Mesenchymal stem cell (in vitro differentiated cells and primary cell): ENCODE data around the gene KRTAP10-8.
A peak's percentile ranks its signal among the peaks of the same experiment; 100 is the strongest.
"Not testable (repeated sequence)": the region's sequence is repeated elsewhere in the genome, so short reads cannot be mapped to it uniquely, and the experiment has no call there.

ENCODE experiments used
- DNase-seq: peaks from one replicate; pipeline ENCODE4 v3.0.0-alpha.2; 2013
- H2AFZ ChIP-seq: one replicate; pipeline ENCODE4 v1.6.1; 2013; ENCODE audit warnings: low read depth, mild to moderate bottlenecking, control low read depth, inconsistent platforms, low read length, moderate library complexity
- H2AK5ac ChIP-seq: 2 replicates; pipeline ENCODE4 v1.6.1; 2013; ENCODE audit warnings: low read length, moderate library complexity, mild to moderate bottlenecking, inconsistent platforms; ENCODE audit not compliant: severe bottlenecking
- H2BK120ac ChIP-seq: one replicate; pipeline ENCODE4 v1.6.1; 2013; ENCODE audit warnings: low read depth, mild to moderate bottlenecking, inconsistent platforms, low read length, moderate library complexity
- H2BK12ac ChIP-seq, 2 experiments: one replicate each; pipeline ENCODE4 v1.6.1; 2013; ENCODE audit warnings: inconsistent platforms in 2 of 2, low read length in 2 of 2, mild to moderate bottlenecking in 2 of 2, moderate library complexity in 2 of 2, control low read depth in 1 of 2
- H2BK15ac ChIP-seq: one replicate; pipeline ENCODE4 v1.6.1; 2013; ENCODE audit warnings: mild to moderate bottlenecking, low read depth, inconsistent platforms; ENCODE audit not compliant: poor library complexity, severe bottlenecking
- H2BK5ac ChIP-seq: 2 replicates; pipeline ENCODE4 v1.6.1; 2013; ENCODE audit warnings: low read depth, mild to moderate bottlenecking, low read length, control low read depth, inconsistent platforms; ENCODE audit not compliant: poor library complexity, severe bottlenecking
- H3K14ac ChIP-seq, 2 experiments: one replicate each; pipeline ENCODE4 v1.6.1; 2013; ENCODE audit warnings: inconsistent platforms in 2 of 2, low read length in 2 of 2, control low read depth in 1 of 2, mild to moderate bottlenecking in 1 of 2, moderate library complexity in 1 of 2
- H3K18ac ChIP-seq, 2 experiments: one replicate each; pipeline ENCODE4 v1.6.1; 2013; ENCODE audit warnings: inconsistent platforms in 2 of 2, low read length in 2 of 2, control low read depth in 1 of 2, low read depth in 1 of 2, mild to moderate bottlenecking in 1 of 2
- H3K23ac ChIP-seq, 2 experiments: one replicate each; pipeline ENCODE4 v1.6.1; 2013; ENCODE audit warnings: inconsistent platforms in 2 of 2, low read length in 2 of 2, mild to moderate bottlenecking in 2 of 2, moderate library complexity in 2 of 2, control low read depth in 1 of 2
- H3K27ac ChIP-seq: 2 replicates; pipeline ENCODE4 v1.5.1; 2013; ENCODE audit warnings: mild to moderate bottlenecking, moderate library complexity, low read length, control low read depth, inconsistent platforms; ENCODE audit not compliant: poor library complexity, severe bottlenecking
- H3K27me3 ChIP-seq, 2 experiments: 2 replicates each; pipeline versions ENCODE4 v1.6.1 to v1.7.0; 2013; ENCODE audit warnings: low read length in 2 of 2, mild to moderate bottlenecking in 2 of 2, moderate library complexity in 2 of 2, control low read depth in 1 of 2, inconsistent platforms in 1 of 2; ENCODE audit not compliant: control insufficient read depth in 1 of 2, insufficient read depth in 1 of 2
- H3K36me3 ChIP-seq, 2 experiments: 2 replicates each; pipeline versions ENCODE4 v1.6.1 to v1.7.0; 2013; ENCODE audit warnings: low read length in 2 of 2, control low read depth in 1 of 2, inconsistent platforms in 1 of 2, low read depth in 1 of 2, mild to moderate bottlenecking in 1 of 2; ENCODE audit not compliant: insufficient read depth in 2 of 2, control insufficient read depth in 1 of 2
- H3K4ac ChIP-seq, 2 experiments: one replicate each; pipeline ENCODE4 v1.6.1; 2013; ENCODE audit warnings: inconsistent platforms in 2 of 2, low read length in 2 of 2, mild to moderate bottlenecking in 2 of 2, moderate library complexity in 2 of 2, control low read depth in 1 of 2, low read depth in 1 of 2
- H3K4me1 ChIP-seq: 2 replicates; pipeline ENCODE4 v1.6.1; 2013; ENCODE audit warnings: low read depth, low read length, control low read depth; ENCODE audit not compliant: control insufficient read depth, insufficient read depth
- H3K4me2 ChIP-seq: 2 replicates; pipeline ENCODE4 v1.6.1; 2013; ENCODE audit warnings: low read length, mild to moderate bottlenecking, inconsistent platforms; ENCODE audit not compliant: poor library complexity, severe bottlenecking
- H3K4me3 ChIP-seq, 2 experiments: 2 replicates each; pipeline versions ENCODE4 v1.5.1 to v1.7.0; 2013; ENCODE audit warnings: low read length in 2 of 2, mild to moderate bottlenecking in 2 of 2, control low read depth in 1 of 2, low read depth in 1 of 2; ENCODE audit not compliant: insufficient read depth in 1 of 2
- H3K79me1 ChIP-seq: replicated peaks from 2 replicates; pipeline ENCODE4 v1.6.1; 2013; ENCODE audit warnings: mild to moderate bottlenecking, control low read depth, low read length, inconsistent platforms; ENCODE audit not compliant: poor library complexity, severe bottlenecking
- H3K9ac ChIP-seq: 2 replicates; pipeline ENCODE4 v1.7.0; 2013; ENCODE audit warnings: mild to moderate bottlenecking, low read length, moderate library complexity
- H3K9me3 ChIP-seq: 2 replicates; pipeline ENCODE4 v1.7.0; 2013; ENCODE audit warnings: mild to moderate bottlenecking, low read length; ENCODE audit not compliant: control insufficient read depth
- H4K8ac ChIP-seq: one replicate; pipeline ENCODE4 v1.6.1; 2013; ENCODE audit warnings: inconsistent platforms, mild to moderate bottlenecking, low read length, moderate library complexity
- H4K91ac ChIP-seq: one replicate; pipeline ENCODE4 v1.6.1; 2013; ENCODE audit warnings: mild to moderate bottlenecking, low read length, inconsistent platforms
- WGBS: methylation state at CpG from one replicate; pipeline ENCODE4 v1.1.7; 2013; ENCODE audit warnings: mixed read lengths; 5-methylcytosine and 5-hydroxymethylcytosine counted together

Gene KRTAP10-8

GRCh38 chr21:44589094-44589493, 22.8 kb upstream of the KRTAP10-8 start:
- DNase-seq: no peak
- H2AFZ ChIP-seq: no peak overlapping the region
- no peaks in the 10 kb centered on the region for H3K4me1 ChIP-seq
- no peak overlapping the region for H2AK5ac ChIP-seq
- no peak overlapping the region for H2BK5ac ChIP-seq
- H4K8ac ChIP-seq: no peak overlapping the region
- no peak overlapping the region for H3K14ac ChIP-seq
- H3K27me3 ChIP-seq: peaks cover 28 to 33% of the 10 kb centered on the region in 2 experiments
- H3K4me2 ChIP-seq: no peak overlapping the region
- no peak overlapping the region for H2BK12ac ChIP-seq
- H3K9ac ChIP-seq: no peak overlapping the region
- no peak overlapping the region for H3K18ac ChIP-seq
- H4K91ac ChIP-seq: no peak overlapping the region
- WGBS: 79% methylated on average over 2 of the region's 2 CpGs
- H3K9me3 ChIP-seq: peaks cover 3% of the 10 kb centered on the region
- no peak overlapping the region for H3K27ac ChIP-seq
- H2BK120ac ChIP-seq: no peak overlapping the region
- H3K4ac ChIP-seq: no peak overlapping the region
- H3K79me1 ChIP-seq: no peaks in the 10 kb centered on the region
- H3K23ac ChIP-seq: no peak overlapping the region
- H2BK15ac ChIP-seq: no peak overlapping the region
- H3K36me3 ChIP-seq: no peaks in the 10 kb centered on the region
- H3K4me3 ChIP-seq: no peak overlapping the region

DNA sequence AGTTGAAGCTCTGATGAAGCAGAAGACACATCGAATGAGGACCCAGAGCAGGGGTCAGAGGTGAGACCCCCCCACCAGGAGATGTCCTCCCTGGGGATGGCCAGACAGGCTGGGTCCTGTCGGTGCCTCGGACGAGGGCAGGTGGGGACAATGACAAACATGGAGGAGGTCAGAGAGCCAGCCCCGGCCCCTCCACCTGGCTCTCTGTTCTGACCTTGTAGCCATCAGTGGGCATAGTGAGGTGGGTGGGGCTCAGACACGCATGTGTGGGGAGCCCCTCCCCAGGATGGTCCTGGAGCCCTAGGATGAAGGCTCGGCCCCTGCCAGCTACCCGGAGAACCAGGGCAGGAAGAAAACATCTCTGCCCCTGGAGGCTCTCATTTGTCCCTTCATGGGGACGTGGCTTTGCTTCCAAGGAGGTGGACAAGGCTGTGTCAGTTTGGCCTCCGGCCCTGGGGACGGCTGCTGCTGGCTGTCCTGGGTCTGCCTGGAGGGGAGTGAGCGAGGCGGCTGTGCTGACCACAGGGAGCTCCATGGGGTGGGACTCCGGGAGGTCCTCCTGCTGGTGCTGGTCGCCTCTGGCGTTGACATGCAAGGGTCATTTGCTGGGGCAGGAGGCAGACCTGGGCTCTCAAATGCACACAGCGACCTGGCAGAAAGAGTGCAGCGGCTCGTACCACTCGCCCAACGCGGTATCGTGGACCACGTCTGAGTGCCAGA, 22.1 kb upstream of the KRTAP10-8 start:
- no peak overlapping the region for H2BK5ac ChIP-seq
- H3K14ac ChIP-seq: no peak overlapping the region
- H2BK12ac ChIP-seq: no peak overlapping the region
- no peaks in the 10 kb centered on the region for H3K4me1 ChIP-seq
- WGBS: 85% methylated on average over 24 of the region's 24 CpGs
- no peak overlapping the region for H3K4me3 ChIP-seq
- H3K27ac ChIP-seq: no peak overlapping the region
- no peak overlapping the region for H4K8ac ChIP-seq
- H3K23ac ChIP-seq: no peak overlapping the region
- no peak overlapping the region for H3K4me2 ChIP-seq
- H4K91ac ChIP-seq: no peak overlapping the region
- DNase-seq: no peak
- no peak overlapping the region for H3K4ac ChIP-seq
- H2AFZ ChIP-seq: no peak overlapping the region
- no peaks in the 10 kb centered on the region for H3K79me1 ChIP-seq
- H3K36me3 ChIP-seq: no peaks in the 10 kb centered on the region
- no peak overlapping the region for H2BK120ac ChIP-seq
- peaks cover 30 to 39% of the 10 kb centered on the region in 2 experiments for H3K27me3 ChIP-seq
- no peak overlapping the region for H2BK15ac ChIP-seq
- no peak overlapping the region for H2AK5ac ChIP-seq
- H3K9me3 ChIP-seq: peaks cover 3% of the 10 kb centered on the region
- no peak overlapping the region for H3K9ac ChIP-seq
- H3K18ac ChIP-seq: no peak overlapping the region

DNA sequence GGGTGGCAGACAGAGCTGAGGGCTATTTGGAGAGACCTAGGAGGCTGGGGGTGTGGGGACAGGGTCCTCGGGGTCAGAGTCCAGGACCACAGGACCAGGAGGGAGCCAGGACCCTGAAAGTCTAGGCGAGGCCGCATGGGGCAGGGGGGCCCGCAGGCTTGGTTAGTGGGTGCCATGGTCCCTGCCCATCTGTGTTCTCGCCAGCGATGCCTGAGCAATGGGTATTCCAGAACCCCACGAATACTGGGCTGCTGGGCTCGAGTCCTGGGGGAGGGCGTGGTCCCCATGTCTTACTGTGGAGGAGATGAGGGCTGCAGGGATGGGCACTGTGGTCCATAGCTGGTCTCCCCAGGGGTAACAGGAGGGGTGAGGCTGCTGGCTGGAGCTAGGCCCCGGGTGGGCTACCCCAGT, 21.6 kb upstream of the KRTAP10-8 start:
- Histone ChIP-seq H3K4me1 (no peaks in the 10 kb centered on the region), H3K18ac (no peak overlapping the region), H3K14ac (no peak overlapping the region), H2BK15ac (no peak overlapping the region), H2BK120ac (no peak overlapping the region), H3K27me3 (peaks cover 34 to 39% of the 10 kb centered on the region in 2 experiments), H3K27ac (no peak overlapping the region), H3K9me3 (peaks cover 2% of the 10 kb centered on the region), H3K9ac (no peak overlapping the region), H3K79me1 (no peaks in the 10 kb centered on the region), H4K91ac (no peak overlapping the region), H2BK12ac (no peak overlapping the region), H2AK5ac (no peak overlapping the region), H3K23ac (no peak overlapping the region), H4K8ac (no peak overlapping the region), H3K36me3 (no peaks in the 10 kb centered on the region), H3K4me3 (no peak overlapping the region), H2BK5ac (no peak overlapping the region), H3K4me2 (no peak overlapping the region), H2AFZ (no peak overlapping the region), H3K4ac (no peak overlapping the region)
- no peak for DNase-seq
- WGBS: 84% methylated on average over 8 of the region's 10 CpGs

DNA sequence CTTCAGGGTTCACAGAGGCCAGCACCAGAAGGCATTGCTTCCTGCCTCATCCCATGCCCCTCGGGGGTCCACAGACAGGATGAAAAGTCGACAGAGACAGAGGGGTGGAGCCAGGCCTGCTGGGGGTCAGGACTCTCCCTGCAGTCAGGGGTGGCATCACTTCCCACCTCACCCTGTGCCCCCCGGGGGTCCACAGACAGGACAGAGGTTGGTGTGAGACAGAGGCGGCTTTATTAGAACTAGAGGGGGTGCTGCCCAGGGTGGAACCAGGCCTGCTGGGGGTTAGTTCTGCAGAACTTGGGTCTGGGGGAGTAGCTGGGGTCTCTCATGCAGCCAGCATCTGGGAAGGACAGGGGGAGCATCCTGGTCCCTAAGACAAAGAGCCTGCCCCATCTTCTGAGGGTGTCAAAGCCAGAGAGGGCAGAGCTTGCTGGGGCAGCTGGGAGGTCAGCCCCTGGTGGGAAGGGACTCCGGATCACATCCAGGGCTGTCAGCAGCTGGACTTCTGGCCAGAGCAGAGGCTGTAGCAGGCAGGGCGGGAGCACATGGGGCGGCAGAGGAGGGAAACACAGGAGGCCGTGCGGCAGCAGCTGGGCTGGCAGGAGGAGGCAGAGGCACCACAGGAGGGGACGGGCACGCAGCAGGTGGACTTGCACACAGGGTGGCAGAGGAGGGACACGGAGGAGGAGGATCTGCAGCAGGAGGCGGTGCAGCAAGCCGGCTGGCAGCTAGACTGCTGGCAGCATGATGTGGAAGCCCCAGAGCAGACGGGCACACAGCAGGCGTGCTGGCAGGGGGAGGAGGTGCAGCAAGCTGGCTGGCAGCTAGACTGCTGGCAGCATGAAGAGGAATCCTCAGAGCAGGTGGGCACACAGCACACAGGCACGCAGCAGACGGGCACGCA, 20.7 kb upstream of the KRTAP10-8 start:
- peaks cover 39 to 42% of the 10 kb centered on the region in 2 experiments for H3K27me3 ChIP-seq
- H2BK12ac ChIP-seq, H3K27ac ChIP-seq, H3K23ac ChIP-seq, H3K9me3 ChIP-seq, H3K14ac ChIP-seq, H4K91ac ChIP-seq, H3K9ac ChIP-seq, H2BK120ac ChIP-seq, H3K4me1 ChIP-seq, H3K4ac ChIP-seq, H3K4me2 ChIP-seq, H3K4me3 ChIP-seq, H3K18ac ChIP-seq, H2AK5ac ChIP-seq, H3K36me3 ChIP-seq, H4K8ac ChIP-seq, H3K79me1 ChIP-seq, DNase-seq, H2AFZ ChIP-seq, H2BK5ac ChIP-seq: not testable (repeated sequence)
- H2BK15ac ChIP-seq: peak overlapping the region; percentile 26
- WGBS: 88% methylated on average over 17 of the region's 19 CpGs
